ENCODE data around the gene ARPC2. TPM values are rescaled to one million over a fixed set of nuclear protein-coding genes. Genes with fewer than 3 reads are reported as not detected.
A peak's percentile ranks its signal among the peaks of the same experiment; 100 is the strongest.

Gene ARPC2
- total and polyA plus RNA-seq, 2 of the 13 experiments (the other 11 are each of a cell fraction or from before 2014, with no cell fraction given): 168 to 303 TPM

GRCh38 chr2:218186355-218186766 is 30.6 kb upstream of the ARPC2 start (continued):
- TF ChIP-seq ZBTB40 (IDR thresholded peaks at IDR 0.05): no peak
- TF ChIP-seq ZBTB40 (CRISPR knock-in tag; IDR thresholded peaks at IDR 0.05): peak; percentile 24; the same call in 1 of the 2 replicates
- TF ChIP-seq ELF1 (CRISPR knock-in tag; IDR thresholded peaks at IDR 0.05): peak; percentile 59
- TF ChIP-seq MXD1 (CRISPR knock-in tag; IDR thresholded peaks at IDR 0.05): no peak
- no peak for TF ChIP-seq RCOR2 (CRISPR knock-in tag; IDR thresholded peaks at IDR 0.05)
- TF ChIP-seq ZNF205 (CRISPR knock-in tag; IDR thresholded peaks at IDR 0.05): 0 out of 2 replicates have a peak, but pooled peaks have one; percentile 29
- TF ChIP-seq ZSCAN25 (CRISPR knock-in tag; IDR thresholded peaks at IDR 0.05): 0 out of 2 replicates have a peak, but pooled peaks have one; percentile 17
- TF ChIP-seq RAD21 (CRISPR knock-in tag; IDR thresholded peaks at IDR 0.05): peak; percentile 64
- 0 out of 2 replicates have a peak, but pooled peaks have one; percentile 35 for TF ChIP-seq IRF9 (CRISPR knock-in tag; IDR thresholded peaks at IDR 0.05; ENCODE audit: borderline replicate concordance)
- TF ChIP-seq MAZ (IDR thresholded peaks at IDR 0.05; ENCODE audit: borderline replicate concordance, low read depth, low read length): no peak
- 0 out of 2 replicates have a peak, but pooled peaks have one; percentile 37 for TF ChIP-seq MAZ (CRISPR knock-in tag; IDR thresholded peaks at IDR 0.05; ENCODE audit: low read depth)
- no peak for TF ChIP-seq PITX1 (CRISPR knock-in tag; IDR thresholded peaks at IDR 0.05)
- TF ChIP-seq ARID5B (CRISPR knock-in tag; IDR thresholded peaks at IDR 0.05): peak; percentile 33; the same call in 1 of the 2 replicates
- TF ChIP-seq SNRNP70 (IDR thresholded peaks at IDR 0.05; ENCODE audit: low read depth, low read length): no peak
- TF ChIP-seq MAX (IDR thresholded peaks at IDR 0.05): 0 out of 2 replicates have a peak, but pooled peaks have one; percentile 29
